HG02623 (cell line): ENCODE data around the gene TSPYL4.
A peak's percentile ranks its signal among the peaks of the same experiment; 100 is the strongest.
"Not testable (repeated sequence)": the region's sequence is repeated elsewhere in the genome, so short reads cannot be mapped to it uniquely, and the experiment has no call there.

Experiments
- ATAC-seq: cut with Tn5 transposase; IDR thresholded peaks from one replicate; pipeline ENCODE4 v1.9.1; 2021; ENCODE audit warnings: moderate library complexity; ENCODE audit not compliant: unreplicated experiment

TSPYL4 gene

GRCh38 chr6:116253505-116254296, at the start of gene TSPYL4:
Gene TSPYL4, minus strand, starts transcription at chr6:116254075. Its CDS starts 67 bp downstream, at chr6:116254008.
- ATAC-seq: peak; percentile 99

GRCh38 chr6:116301104-116301503, 47.2 kb upstream of the TSPYL4 start:
- ATAC-seq: no peak

- ATAC-seq: no peak
Observed at GRCh38 chr6:116300566-116300965, 46.7 kb upstream of the TSPYL4 start.

GRCh38 chr6:116298973-116299372, 45.1 kb upstream of the TSPYL4 start:
- ATAC-seq: no peak

GRCh38 chr6:116298273-116298672, 44.4 kb upstream of the TSPYL4 start:
- ATAC-seq: no peak

- no peak for ATAC-seq
Observed at GRCh38 chr6:116292553-116292952, 38.7 kb upstream of the TSPYL4 start.

- no peak for ATAC-seq
Observed at GRCh38 chr6:116291701-116292396, 38.0 kb upstream of the TSPYL4 start.

- no peak for ATAC-seq
Observed at GRCh38 chr6:116290799-116291198, 36.9 kb upstream of the TSPYL4 start.

- no peak for ATAC-seq
Observed at GRCh38 chr6:116289876-116290275, 36.0 kb upstream of the TSPYL4 start.

- no peak for ATAC-seq
Observed at GRCh38 chr6:116287689-116288282, 33.9 kb upstream of the TSPYL4 start.

- no peak for ATAC-seq
Observed at GRCh38 chr6:116286773-116287358, 33.0 kb upstream of the TSPYL4 start.

- not testable (repeated sequence) for ATAC-seq
Observed at GRCh38 chr6:116284984-116285383, 31.1 kb upstream of the TSPYL4 start.

- ATAC-seq: no peak
Observed at GRCh38 chr6:116283191-116283590, 29.3 kb upstream of the TSPYL4 start.

- no peak for ATAC-seq
Observed at GRCh38 chr6:116282698-116283097, 28.8 kb upstream of the TSPYL4 start.

GRCh38 chr6:116280933-116281316, 27.1 kb upstream of the TSPYL4 start:
- no peak for ATAC-seq

GRCh38 chr6:116280161-116280932, 26.5 kb upstream of the TSPYL4 start:
- no peak for ATAC-seq

- ATAC-seq: peak; percentile 96
Observed at GRCh38 chr6:116279232-116280160, 25.6 kb upstream of the TSPYL4 start, which contains the start of gene TSPYL1. Gene TSPYL1, minus strand, starts transcription at chr6:116279930. Its CDS starts 100 bp downstream, at chr6:116279830.

- no peak for ATAC-seq
Observed at GRCh38 chr6:116278854-116279231, 25.0 kb upstream of the TSPYL4 start.

- no peak for ATAC-seq
Observed at GRCh38 chr6:116278481-116278829, 24.6 kb upstream of the TSPYL4 start.

- no peak for ATAC-seq
Observed at GRCh38 chr6:116277124-116277523, 23.2 kb upstream of the TSPYL4 start.
